GM04504 (cell line): Measurements from ENCODE around the gene LRRC28.
"Not testable (repeated sequence)": the region's sequence is repeated elsewhere in the genome, so short reads cannot be mapped to it uniquely, and the experiment has no call there.

Experiments
- DNase-seq: peaks from one replicate; pipeline ENCODE4 v3.0.0-alpha.2; 2012; ENCODE audit warnings: low read depth

Gene LRRC28

GRCh38 chr15:99399061-99399460, 147.8 kb downstream of the LRRC28 start:
- no peak for DNase-seq

GRCh38 chr15:99399618-99400017, 148.3 kb downstream of the LRRC28 start:
- no peak for DNase-seq

DNA sequence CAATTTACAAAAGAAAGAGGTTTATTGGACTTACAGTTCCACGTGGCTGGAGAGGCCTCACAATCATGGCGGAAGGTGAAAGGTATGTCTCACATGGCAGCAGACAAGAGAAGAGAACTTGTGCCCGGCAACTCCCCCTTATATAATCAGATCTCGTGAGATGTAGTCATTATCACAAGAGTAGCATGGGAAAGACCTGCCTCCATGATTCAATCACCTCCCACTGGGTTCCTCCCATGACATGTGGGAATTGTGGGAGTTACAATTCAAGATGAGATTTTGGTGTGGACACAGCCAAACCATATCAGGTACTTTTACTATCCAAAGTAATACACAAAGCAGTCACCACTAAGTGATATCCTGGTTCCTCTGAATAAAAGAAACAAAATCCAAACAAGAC, 149.9 kb downstream of the LRRC28 start:
- not testable (repeated sequence) for DNase-seq

- DNase-seq = no peak
These were observed 150.9 kb downstream of the LRRC28 start for GRCh38 chr15:99402014-99402729.

DNA sequence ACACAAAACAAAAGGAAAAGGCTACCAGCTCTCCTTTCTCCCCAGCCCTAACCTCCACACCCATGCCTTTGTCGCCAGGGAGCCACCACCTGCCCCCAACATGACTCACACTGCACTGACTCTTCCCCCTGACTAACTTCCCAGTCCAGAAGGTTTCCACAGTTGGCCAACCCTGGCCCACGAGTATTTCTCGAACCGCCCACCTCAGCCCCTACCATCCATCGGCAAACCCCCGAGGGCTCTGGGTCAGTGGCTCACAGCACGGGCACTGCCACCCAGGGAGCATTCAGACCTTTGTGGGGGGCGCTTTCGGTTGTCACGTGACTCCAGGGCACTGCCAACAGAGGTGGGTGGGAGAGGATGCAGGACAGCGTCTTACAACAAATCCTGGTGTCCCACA, 152.3 kb downstream of the LRRC28 start:
- DNase-seq = no peak

DNA sequence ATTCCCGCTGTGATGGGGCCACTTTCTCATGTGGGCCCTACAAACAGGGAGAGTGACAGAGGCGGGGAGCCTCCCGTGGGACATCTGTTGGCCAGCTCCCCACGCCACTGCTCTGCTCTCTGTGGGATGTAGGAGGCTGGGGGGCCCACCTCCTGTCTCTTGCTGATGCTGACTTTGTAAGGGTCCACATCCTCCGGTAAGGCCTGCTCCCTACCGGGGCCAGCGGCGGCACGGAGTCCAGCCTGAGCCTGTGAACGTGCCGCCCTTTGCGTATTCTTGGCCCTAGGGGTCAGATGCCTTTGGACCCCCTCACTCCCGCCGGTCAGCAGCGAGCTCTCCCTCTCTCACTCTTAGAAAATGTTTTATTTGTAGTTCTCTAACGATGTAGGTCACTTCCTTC, 153.2 kb downstream of the LRRC28 start:
- DNase-seq = no peak

GRCh38 chr15:99406120-99406519, 154.8 kb downstream of the LRRC28 start:
- DNase-seq = no peak

DNA sequence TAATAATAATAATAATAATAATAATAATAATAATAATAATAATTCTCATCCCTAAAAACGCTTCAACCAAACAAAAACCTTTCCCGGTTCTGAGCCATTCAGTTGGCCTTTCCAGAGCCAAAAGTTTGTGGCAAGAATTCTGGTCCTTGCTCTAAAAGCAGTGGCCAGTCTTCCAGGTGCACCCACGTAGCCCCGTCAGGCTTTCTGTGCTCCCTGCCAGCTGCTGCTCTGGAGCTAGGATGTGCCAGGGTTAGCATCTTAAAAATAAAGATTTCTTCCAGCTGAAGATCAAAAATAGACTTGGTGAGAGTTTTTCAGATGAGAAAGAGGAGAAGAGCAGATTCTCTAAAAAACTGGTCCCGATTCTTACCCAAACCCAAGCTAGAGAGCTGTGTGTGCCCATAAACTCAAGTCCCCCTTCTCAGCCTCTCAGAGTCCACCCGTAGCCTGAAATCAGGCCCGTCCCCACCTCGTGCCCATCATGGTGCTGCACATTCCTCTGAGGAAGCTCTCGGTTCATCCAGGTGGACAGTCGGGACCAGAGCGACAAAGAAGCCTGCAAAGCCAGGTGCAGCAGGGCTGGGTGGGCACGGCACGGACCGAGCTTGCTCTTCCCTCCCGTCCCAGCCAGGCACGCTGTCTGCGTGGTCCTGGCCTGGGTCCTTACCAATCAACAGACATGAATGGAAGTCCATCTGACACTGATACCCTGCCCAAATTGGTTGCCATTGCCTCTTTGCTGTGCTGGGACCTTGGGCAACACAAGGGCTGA, 155.6 kb downstream of the LRRC28 start:
- DNase-seq = no peak

DNA sequence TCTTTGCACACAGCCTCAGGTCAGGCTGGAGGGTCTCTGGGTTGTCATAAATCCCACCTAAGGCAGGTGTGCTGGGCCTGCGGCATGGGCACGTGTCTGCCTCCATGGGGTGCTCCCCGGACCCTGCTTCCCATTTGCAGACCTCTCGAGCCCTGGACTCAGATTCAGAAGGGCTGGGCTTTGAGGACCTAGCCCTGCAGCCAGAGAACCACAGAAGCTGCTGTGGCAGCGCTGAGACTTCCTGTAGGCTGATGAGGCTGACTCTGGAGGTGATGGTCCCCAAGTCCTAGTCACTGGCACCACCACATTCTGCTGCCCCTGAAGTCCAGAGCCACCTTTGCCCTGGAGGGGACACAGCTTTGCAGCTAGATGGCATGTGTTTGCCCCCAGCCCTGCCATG, 156.4 kb downstream of the LRRC28 start:
- DNase-seq = no peak

DNA sequence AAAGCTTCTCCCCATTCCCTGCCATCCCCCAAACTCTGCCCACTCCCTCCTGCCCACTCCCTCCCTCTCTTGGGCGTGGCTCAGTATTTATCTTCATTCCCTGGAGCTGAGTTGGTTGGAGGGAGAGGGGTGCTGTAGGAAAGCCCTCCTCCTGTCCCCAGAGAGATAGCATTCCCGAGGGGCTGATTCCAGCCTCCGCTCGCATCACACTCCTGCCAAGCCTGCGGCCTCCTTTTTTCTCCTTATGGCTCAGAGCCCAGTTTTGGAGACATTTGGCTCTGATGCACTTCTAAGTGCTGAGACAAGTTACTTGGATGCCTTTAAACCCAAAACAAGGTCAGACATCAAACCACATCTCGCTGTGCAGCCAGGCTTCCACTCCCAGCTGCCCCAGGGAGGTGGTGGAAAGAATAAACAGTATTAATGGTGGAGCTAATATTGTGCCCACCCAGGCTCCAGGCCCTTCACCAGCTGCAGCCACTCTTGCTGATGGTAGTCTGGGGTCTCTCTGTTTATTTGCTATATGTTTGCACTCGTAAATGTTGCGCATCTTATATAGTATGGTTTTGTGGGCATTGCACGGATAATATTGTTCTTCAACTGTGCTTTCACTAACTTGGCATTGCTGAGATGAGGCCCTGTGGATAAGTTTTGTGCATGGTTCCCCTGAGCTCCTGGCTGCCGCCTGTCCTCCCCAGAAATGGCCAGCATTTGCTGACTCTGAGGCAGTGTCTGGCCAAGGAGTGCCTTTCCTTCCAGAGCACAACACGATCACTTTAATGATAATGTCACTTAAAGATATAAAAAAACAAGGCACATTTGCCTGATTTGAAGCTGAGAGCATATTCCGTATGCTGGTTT, 157.2 kb downstream of the LRRC28 start:
- DNase-seq = peak; percentile 64

DNA sequence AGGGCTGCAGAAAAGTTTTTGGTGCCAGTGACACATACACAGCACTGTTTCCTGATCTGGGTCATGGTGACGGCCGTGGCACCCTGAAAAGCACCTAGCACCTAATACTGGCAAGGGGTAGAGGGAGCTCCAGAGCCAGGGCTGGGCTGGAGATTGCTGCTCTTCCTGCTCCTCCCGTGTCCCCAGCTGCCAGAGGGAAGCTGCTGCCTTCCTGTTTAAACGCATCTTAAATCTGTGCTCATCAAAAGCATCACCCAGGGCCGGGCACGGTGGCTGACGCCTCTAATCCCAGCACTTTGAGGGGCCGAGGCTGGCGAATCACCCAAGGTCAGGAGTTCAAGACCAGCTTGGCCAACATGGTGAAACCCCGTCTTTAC, 157.8 kb downstream of the LRRC28 start:
- DNase-seq = peak; percentile 29

GRCh38 chr15:99409560-99409959, 158.3 kb downstream of the LRRC28 start:
- no peak for DNase-seq

DNA sequence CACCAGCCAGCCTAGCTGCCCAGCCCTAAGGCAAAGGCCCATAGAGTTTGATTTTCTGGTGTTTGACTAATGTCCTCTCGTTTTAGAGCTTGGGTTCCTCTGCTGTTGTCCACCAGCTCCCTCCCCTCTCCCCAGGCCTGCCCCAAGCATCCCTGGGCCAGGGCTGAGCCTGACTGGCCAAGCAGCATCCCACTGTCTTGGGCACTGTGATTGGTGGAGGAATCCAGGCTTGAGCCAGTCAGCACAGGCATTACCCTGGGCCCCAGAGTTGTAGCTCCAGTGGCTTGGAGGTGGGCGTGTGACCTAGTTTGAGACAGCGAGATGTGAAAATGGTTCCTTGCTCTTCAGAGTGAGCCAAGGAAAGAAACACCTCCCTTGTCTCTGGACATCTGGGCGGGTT, 159.2 kb downstream of the LRRC28 start:
- no peak for DNase-seq

GRCh38 chr15:99411234-99411633, 160.0 kb downstream of the LRRC28 start:
- no peak for DNase-seq

DNA sequence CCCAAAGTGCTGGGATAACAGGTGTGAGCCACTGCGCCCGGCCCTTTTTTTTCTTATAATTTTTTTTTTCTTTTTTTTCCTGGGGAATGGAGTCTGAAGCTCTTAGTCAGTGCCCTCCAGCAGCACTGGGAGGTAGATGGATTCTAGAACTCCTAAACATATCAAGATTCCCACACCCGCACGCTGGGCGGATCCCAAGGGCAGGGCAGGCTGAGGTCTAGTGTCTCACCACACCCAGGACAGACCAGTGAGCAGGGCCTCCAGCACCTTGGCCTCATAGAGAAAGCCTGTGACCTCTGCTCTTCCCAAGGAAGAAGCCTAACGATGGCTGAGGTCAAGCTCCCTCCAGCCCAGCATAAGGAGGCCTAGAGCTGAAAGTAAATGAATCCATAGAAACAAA, 160.8 kb downstream of the LRRC28 start:
- no peak for DNase-seq

GRCh38 chr15:99412626-99413025, 161.3 kb downstream of the LRRC28 start:
- DNase-seq = no peak

DNA sequence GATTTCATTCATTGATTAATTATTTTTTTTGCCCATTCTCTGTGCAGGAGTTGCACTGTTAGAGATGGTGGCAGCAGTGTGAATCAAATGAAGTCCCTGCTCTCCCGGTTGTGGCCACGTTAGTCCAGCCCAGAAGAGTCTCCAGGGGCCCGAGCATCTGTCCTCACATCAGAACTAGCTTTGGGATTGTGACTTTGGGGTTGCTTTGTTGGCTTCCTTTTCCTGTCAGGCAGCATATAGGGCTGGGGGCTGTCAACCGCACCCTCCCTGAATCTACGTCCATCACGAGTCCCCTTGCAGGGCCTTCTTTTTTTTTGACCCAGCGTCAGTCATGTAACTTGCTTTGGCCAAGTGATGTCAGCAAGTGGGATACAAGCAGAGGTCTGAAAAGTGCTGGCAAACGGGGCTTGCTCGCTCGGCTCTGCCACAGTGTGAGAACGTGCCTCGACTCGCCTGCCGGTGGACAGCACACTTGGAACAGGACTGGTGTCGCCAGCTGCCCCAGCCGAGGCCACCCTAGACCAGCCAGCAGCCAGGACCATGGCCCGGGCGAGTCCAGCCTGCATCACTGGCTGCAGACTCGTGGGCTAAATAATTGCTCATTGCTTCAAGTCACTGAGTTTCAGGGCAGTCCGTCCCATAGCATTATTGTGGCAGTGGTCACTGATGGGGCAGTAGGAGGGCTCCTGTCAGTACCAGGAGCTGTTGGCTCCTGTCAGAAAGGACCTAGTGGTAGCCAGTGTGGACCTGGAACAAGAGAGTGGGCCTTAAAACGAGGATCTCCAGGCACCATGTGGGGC, 162.9 kb downstream of the LRRC28 start:
- DNase-seq = no peak

DNA sequence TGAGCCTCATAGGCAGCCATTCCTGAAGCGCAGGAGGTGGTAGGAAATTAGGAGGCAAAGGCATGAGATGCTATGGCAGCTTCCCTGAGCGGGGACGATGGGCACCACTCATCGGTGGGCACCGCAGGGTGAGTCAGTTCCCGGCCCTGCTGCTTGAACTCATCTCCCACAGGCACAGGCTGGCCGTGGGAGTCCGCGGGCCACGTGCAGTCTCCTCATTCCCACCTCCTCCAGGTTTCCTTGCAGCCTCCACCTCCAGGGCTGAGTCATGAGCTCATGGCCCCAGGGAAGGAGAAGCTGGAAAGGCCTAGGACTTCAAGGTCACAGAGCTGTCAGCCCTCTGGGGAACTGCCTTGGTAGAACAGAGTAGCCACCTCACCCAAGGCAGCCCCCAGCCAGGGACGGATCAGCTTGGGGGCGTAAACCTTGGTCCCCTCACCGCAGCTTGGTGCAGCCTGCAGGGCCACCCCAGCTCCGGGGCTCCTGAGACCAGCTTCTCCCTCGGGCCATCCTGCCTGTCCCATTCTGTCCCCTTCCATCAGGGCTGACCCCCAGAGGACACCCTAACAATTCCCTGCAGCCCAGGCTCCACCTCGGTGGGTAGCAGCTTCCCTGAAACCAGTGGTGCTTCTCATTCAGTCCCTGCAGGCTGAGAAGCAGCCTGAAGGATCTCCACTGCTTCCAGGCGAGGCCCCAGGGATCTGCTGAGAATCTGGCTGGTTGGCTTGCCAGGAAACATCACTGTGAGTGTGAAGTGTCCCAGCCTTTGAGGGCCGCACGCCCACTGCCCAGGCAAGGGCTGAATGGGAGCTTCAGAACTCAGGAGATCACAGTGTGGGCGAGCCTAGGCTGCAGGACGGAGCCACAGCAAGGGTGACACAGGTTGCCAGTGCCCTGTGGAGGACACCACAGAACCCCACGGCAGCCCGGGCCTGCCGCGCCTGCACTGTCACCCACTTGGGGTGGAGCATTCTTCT, 163.8 kb downstream of the LRRC28 start:
- DNase-seq = no peak

DNA sequence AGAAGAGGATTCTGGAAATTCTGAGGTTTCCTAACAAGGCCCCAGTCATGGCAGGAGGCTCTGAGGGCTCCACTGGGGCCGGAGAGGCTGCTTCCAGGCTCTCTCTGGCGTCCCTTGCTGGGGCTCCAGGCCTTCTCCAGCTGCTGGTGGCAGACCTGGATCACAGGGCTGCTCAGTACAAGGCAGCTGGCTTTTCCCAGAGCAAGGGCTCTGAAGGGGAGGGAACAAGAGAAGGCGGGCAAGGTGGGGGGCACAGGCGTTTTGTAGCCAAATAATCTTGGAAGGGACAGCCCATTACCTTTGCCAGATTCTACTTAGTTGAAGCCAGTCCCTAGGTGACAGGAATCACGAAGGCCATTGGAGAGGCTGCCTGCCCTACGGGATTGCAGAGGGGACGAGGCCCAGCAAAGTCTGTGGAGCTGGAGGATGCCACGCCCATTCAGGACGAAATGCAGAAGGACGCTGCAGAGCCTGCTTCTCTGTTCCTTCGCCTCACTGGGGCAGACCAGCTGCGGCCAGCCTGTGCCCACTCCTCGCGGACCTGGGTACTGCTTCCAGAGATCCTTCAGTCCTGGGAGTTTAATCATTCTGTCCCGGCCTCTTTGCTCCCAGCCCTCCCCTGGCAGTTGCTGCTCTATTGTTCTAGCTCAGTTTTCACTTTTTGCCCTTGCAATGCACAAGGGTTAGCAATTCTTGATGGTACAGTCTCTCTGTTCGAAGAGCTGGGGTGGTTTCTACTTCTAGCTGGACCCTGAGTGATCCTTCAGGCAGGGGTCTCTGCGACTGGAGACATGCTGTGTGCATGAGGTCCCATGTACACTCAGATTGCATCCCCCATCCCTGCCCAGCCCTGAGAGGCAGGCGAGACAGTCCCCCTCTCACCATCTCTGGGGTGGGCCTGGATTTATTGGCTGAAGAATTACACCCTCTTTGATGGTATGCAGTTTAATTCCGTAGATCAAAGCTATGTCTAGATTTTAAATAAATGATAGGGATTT, 165.2 kb downstream of the LRRC28 start:
- no peak for DNase-seq
